GM18498 (cell line): ENCODE data around the gene SYNDIG1.

ENCODE experiments used
- ATAC-seq: cut with Tn5 transposase; IDR thresholded peaks from one replicate; pipeline ENCODE4 v1.9.1; 2021; ENCODE audit warnings: mild to moderate bottlenecking, moderate library complexity; ENCODE audit not compliant: unreplicated experiment

SYNDIG1 gene

DNA sequence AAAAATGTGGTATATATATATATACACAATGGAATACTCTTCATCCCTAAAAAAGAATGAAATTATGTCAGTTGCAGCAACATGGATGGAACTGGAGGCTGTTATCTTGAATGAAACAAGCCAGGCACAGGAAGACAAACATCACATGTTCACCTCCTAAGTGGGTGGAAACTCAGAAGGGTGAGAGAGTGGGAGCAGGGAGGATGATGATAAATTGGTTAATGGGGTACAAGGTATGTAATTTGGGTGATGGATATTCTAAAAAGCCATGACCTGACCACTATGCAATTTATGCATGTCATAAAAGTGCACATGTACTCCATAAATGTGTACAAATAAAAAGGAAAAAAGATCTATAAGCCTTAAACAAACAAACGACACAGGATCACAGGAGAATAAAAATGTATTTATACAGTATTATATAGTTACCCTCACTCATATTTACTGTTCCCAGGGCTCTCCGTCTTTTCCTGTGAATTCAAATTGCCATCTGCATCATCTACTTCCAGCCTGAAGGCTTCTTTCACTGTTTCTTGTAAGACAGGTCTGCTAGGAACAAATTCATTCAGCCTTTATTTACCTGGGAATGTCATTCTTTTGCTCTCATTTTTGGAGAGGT, 89.8 kb downstream of the SYNDIG1 start:
- ATAC-seq = no peak

DNA sequence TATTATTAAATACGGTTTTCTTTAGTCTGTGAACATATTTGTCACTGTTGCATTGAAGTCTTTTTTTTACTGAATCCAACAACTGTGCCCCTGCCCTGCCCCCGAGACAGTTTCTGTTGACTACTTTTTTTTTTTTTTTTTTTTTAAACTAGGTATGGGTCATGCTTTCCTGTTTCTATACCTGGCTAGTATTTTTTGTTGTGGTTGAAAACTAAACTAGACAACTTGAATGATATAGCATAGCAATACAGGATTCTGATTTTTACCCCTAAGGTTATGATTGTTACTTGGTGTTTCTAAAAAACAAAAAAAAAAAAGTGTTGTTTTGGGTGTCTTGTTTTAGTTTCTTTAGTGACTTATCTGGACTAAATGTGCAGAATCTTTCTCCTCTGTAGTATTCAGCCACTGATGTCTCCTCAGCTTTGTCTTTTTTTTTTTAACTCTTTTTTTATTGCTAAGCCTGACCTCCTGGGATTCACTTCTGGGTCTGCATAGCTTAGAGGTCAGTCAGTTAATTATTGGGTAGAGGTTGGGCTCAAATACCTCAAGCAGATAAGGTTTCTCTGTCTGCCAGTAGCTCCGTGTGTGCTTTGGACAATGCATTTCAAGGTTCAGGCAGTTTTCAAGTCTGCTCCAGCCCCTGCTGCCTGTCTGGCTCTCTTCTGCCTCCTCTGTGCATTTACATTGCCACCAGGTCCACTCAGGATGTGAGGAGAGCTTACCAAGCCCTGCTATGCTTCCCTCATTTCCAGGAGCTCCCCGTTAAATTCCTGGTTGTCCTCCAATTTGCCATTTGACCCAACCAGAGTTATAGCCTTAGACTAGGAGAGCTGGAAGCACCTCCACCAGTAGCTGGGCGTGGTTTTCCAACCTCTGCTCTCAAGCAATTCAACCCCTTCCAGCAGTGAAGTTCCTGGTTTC, 91.4 kb downstream of the SYNDIG1 start:
- ATAC-seq = no peak

DNA sequence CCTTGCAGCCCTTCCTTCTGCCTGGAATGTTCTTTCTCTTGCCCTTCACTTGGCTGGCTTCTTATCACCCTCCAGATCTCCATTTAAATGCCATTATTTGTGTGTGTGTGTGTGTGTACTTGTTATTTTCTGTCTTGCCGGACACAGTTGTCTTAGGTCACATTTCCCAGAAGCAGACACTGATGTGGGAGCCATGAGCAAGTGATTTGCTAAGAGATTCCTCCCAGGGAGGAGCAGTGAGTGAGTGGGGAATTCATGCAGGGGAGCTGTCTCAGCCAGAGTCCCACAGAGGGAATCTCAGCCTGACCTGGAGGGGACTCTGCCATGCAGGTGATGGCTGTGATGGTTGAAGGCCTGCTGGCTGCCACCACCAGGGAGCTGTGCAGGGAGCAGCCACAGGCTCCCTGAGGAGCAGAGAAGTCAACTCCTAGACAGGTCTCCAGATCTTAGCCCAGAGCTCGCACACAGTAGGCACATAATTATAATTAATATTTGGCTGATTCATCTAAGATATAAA, 96.5 kb downstream of the SYNDIG1 start:
- ATAC-seq = no peak

DNA sequence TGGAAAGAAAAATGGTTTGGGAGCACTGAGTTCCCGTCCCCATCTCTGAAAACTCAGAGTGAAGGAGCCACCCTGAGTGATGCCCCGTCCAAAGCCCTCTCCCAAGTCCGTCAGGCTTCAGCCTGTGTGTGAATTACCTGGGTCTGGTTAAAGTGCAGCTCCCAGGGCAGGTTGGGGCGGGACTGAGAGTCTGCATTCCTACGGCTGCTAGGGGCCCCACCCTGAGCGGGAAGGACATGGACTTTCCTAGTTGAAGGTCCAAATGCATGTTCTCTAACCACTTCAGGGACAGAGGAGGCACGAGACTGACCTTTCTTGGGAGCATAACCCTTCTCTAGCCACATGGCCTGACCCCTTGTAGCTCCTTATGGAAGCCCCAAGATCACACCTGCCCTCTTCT, 97.2 kb downstream of the SYNDIG1 start:
- no peak for ATAC-seq

DNA sequence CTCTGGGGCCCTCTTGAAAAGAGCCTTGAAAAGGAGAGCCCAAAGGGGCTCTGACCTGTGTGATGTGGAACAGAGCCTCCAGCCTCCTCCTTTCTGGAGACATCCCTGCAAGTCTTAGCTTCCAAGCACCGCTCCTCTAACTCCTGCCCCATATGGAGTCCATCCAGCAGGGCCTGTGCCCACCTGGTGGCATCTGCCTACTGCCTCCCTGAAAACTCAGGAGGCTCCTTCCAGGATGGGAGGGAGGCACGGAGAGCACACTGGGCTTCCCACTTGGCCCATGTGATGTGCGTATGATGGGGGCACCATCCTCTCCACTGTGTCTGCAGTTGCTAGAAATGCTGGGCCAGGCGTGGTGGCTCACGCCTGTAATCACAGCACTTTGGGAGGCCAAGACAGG, 98.1 kb downstream of the SYNDIG1 start:
- no peak for ATAC-seq

DNA sequence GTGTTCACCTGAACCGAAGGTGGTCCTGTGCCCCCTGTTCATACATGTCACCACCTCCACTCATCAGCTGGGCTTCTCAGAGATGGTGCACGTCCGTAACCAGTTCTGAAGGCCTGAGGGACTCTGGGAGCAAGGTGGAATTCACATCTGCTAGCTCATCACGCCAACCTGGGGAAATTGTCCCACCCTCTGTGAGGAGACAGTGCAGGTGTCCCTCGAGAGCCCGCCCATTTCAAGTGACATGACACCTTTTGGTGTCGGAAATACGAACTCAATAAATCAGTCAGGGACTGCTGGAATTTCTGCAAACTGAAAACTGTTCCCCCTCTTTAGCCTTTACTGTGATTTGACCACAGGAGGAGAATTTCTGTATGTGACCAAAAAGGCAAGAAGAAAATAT, 99.4 kb downstream of the SYNDIG1 start:
- ATAC-seq = no peak

DNA sequence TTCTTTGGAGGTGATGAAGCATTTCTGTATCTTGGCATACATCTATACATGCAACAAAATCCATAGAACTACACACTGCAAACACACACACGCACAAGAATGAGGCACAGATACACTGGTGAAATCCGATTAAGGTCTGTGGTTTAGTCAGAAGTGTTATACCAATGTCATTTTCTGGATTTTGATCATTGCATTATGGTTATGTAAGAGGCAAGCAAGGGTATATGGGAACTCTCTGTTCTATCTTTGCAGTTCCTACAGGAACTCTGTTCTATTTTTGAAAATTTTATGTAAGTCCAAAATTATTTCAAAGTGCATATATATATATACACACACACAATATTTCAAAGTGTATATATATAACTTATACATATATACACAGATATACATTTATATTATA, 101.7 kb downstream of the SYNDIG1 start:
- no peak for ATAC-seq

DNA sequence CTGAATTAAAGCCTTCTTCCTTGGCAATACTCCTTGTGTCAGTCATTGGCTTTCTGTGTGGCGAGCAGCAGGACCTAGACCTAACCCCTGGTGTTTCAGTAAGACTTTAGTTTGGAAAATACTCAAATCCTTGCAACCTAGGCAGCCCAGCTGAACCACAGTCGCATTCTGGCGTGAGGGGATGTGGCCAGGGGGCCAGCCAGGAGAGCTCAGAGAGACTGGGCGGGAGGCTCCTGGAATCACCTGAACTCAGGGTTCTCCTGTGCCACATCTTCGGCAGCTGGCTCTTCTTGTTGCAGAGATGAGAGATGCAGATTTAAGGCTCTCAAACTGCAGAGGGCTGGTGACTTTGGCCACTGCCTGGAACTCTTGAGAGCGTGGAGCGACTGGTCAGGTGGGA, 102.7 kb downstream of the SYNDIG1 start:
- ATAC-seq = no peak

DNA sequence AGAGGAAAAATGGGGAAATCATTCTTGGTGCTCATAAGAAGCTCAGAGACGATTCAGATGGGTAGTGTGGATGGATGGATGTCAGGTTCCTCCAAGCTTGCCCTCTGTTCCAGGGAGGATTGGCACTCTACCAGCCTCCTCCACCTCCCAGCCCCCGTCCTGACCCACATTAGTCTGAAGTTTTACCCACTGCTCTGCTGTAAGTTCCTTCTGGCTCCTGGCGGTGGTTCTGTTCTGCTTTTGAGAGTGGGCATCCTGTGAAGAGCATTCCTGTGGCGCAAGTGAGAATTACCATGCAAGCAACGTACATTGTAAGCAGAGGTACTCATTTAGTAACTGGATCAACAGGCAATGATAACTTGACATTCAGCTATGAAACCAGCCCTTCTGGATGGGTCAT, 103.4 kb downstream of the SYNDIG1 start:
- no peak for ATAC-seq

DNA sequence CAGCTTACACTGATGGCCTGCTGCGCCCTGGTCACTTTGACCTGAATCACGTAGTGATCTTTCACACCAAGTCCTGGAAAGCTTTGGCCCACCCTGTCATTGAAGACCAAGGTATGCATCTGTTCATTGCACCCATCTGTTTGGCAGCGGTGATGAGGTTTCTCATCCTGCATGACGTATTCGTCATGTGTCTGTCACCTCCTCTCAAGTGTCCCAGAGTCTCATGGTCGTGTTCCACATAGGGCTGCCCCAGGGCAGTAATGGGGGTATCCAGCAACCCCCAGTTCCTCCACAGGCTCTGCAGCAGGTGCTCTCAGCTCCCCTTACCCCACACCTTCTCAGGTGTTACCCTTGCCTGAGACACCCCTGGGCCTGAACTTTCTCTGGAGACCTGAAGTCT, 104.1 kb downstream of the SYNDIG1 start:
- no peak for ATAC-seq

DNA sequence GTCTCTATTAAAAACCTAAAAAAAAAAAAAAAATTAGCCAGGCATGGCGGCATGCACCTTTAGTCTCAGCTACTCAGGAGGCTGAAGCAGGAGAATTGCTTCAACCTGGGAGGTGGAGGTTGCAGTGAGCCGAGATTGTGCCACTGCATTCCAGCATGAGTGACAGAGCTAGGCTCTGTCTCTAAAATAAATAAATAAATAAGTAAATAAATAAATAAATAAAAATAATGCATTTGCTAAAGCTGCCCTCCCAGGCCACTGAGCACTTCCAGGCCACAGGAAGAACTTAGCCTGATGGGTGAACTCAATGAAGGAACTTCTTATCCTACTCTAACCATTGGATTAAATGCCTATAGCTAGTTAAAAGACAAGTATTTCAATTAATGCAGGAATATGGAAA, 104.9 kb downstream of the SYNDIG1 start:
- no peak for ATAC-seq

DNA sequence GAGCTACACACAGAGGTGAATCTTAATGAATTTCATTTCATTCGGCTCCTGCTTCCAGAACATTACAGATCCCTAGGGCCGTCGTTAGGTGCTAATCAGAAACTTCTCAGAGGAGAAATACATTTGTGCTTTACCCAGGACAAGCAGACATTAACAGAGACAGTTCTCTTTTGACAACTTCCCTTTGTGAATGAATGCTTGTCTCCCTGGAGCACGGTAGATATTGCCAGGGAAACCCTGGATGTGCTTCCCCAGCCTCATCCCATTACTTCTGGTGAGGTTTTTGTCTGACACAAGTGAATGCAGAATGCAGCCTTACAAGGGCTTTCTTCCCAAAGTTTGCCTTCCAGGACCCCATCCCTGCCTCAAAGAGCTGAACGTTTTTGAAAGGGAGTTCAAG, 105.4 kb downstream of the SYNDIG1 start:
- no peak for ATAC-seq

DNA sequence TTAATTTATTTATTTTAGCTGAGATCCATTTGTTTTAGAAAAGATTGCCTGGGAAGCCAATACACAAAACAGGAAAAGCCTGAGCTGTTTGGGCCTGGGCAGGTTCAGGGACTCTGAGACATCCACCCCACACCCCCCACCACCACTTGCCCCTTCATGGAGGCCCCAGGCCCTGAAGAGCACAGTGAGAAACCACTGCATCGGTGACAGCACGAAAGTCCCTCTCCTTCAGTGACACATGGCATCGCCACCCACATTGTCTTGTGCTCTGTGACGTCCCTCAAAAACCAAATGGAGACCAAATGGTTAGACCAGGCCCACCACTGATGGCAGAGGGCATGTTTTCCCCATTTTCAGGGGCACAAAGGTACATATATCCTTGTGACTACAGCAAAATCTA, 106.4 kb downstream of the SYNDIG1 start:
- ATAC-seq = no peak

DNA sequence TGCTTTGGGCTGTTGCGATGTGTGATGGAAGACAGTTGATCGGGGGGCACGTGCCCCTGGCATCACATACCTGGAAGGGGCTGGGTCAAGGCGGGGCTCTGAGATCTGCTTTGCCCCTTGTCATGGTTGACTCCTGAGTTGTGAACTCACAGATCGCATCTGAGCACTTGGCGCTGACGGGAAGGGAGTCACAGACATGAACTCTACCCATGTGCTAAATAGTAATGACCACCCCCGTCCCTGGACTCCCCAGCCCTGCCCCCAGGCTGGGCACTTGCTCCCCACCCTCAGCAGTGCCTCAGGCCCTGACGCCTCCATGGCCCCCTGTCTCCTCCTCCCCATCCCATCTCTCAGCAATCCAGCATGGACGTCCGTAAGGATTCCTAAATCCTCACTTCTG, 107.0 kb downstream of the SYNDIG1 start:
- no peak for ATAC-seq

DNA sequence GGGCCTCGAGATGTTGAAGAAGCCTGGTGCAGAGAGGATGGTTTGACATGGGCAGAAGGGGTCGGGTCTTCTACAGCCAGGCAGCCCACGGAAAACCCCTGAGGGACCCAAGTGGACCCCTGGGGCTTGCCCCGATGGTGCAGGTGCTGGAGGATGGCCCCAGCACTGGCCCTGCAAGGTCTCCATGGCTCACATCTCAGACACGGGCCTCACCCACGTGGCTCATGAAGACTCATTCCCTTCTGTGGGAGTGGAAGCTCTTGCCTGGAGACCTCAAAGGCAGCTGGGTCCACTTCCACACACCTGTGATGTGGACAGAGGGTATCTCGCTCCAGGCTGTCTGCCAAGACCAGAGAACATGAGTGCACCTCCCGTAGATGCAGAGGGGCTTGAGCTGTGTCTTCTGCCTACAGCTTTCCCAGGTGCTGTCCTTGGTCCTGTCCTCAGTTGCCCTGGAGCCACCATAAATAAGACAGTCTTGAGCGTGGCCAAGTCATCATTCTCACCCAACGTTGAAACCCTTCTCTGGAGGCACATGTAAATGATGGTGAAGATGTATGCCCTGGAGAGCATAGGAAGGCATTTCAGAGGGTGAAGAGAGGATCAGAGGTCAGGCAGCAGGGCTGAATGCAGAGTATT, 108.0 kb downstream of the SYNDIG1 start:
- ATAC-seq = no peak

DNA sequence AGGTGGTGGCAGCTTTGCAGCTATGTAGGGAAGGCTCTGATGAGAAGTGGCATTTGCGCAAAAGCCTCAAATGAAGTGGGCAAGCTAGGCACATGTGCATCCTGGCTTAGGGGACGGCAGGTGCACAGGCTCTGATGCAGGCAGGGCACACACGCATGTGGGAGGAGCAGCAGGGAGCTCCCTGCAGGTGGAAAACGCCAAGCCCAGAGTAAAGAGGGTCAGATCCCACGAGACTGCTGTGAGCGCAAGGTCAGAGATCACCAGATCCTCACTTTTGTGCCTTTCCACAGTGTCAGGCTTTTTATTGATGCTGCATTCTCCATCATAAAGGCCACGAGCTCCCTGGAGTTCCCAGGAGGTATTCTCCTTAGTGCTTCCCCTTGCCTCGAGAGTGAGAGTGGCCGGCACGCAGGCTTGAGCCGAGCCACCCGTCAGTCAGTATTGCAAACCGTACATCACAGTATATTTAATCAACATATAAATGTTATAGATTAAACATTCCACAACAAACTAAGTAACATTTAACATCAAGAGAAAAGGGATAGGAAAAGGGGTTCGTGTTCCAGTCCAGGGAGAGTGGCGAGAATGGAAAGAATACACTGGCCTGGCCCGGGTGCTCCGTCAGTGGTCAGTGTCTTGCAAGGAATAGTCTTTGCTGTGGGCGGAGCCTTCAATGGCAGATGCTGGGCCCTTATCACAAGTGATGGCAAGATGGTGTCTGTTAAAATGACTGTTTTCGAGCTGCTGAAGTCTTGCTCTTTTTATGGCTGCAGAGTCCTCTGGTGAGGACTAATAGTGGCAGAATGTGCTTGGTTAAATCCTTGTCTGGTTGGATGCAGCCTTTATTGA, 109.4 kb downstream of the SYNDIG1 start:
- no peak for ATAC-seq

DNA sequence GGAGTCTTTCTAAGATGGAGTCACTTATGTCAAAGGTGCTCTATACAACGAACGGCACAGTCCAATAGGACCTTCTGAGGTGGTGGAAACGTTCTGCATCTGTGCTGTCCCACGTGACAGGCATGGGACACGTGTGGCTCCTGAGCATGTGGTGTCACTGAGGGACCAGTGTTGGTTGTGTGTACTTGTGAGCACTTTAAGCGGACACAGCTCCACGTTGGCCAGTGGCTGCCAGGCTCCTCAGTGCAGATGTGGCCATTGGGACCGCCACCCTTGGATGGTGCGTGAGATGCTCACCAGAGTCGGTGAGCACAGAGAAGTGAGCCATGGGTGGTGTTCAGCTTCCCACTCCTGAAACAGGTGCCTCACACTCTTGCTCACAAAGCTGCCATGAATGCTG, 110.0 kb downstream of the SYNDIG1 start:
- no peak for ATAC-seq

DNA sequence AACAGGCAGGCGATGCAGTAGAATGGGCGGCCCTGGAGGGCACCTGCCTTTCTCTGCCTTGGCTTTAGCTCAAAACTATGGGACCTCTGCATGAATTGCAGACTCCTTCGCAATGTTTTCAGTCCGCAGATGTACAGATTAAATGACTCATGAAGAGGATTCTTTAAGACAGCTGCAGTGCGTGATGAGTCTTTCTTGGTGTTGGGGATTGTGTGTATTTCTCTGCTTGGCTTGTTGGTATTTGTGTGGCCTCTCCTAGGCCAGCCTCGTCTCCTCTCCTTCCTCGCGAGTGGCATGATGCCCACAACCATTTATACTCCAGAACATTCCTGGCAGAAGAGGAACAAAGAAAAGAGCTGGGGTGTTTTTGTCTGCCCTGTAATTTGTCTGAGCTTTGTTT, 110.6 kb downstream of the SYNDIG1 start:
- ATAC-seq = no peak

DNA sequence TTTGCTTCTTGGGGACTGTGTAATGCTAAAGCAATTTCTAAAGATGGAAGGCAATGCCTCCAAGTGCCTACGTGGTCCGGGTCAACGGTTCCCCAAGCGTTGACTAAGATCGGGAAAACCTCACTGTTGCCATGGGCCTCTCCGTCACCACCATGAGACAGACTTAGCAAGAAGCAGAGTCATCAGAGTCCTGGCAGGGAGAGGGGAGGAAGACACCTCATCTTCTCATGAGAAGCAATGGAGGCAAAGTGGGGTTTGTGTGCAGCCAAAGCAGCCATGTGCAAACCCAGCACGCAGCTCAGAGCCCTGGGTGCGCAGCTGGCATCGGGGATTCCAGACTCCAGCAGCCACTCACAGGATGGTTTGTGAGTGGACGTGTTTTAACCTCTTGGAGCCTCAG, 111.4 kb downstream of the SYNDIG1 start:
- ATAC-seq = no peak

DNA sequence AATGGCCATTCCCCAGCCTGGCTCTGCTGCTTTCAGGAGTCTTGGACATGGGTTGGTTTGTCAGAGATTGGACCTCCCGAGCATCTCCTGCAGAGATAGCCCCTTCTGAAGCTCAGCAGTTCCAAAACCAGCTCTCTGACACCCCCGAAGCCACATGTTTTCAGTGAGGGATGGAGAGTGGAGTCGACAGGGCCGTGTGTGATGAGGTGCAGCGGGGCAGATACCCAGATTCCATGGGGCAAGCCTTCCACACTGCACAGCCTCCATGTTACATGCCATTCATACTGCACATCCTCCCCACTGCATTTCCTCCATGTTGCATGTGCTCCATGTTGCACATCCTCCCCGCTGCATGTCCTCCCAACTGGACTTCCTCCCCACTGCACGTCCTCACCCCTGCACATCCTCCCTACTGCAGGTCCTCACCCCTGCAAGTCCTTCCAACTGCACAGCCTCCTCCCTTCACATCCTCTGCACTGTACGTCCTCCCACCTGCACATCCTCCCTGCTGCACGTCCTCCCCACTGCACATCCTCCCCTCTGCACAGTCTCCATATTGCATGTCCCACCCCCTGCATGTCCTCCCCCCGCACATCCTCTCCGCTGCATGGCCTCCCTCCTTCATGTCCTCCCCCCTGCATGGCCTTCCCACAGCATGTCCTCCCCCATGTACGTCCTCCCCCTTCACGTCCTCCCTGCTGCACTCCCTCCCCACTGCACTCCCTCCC, 112.2 kb downstream of the SYNDIG1 start:
- ATAC-seq = no peak
